ENCODE data around the gene CWC27.

DNA sequence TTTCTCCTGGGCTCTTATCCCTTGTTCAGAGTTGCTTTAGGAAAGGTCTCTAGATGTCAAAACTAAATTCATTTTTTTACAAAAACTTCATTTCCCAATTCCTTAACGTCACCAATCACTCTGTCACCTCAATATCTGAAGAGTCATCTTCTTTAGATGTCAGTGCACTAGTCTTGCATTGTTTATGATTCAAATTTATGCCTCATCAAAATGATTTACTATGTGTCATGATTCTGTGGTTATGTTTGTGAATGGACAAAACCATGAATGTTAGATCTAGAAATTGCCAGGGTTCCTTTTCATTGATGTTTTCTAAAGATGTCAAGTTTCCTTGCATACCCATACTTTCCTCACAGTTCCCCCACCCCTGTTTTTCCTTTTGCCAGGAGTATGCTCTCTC lies 21.5 kb downstream of the CWC27 start:
- TF ChIP-seq, protein P1, sequence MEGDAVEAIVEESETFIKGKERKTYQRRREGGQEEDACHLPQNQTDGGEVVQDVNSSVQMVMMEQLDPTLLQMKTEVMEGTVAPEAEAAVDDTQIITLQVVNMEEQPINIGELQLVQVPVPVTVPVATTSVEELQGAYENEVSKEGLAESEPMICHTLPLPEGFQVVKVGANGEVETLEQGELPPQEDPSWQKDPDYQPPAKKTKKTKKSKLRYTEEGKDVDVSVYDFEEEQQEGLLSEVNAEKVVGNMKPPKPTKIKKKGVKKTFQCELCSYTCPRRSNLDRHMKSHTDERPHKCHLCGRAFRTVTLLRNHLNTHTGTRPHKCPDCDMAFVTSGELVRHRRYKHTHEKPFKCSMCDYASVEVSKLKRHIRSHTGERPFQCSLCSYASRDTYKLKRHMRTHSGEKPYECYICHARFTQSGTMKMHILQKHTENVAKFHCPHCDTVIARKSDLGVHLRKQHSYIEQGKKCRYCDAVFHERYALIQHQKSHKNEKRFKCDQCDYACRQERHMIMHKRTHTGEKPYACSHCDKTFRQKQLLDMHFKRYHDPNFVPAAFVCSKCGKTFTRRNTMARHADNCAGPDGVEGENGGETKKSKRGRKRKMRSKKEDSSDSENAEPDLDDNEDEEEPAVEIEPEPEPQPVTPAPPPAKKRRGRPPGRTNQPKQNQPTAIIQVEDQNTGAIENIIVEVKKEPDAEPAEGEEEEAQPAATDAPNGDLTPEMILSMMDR (conservative IDR thresholded peaks at IDR 0.05; ENCODE audit: low read depth, low read length): no peak
- TF ChIP-seq EZH2 (IDR thresholded peaks at IDR 0.05; ENCODE audit: low read length, unreplicated experiment): no peak

All from PC-3 (cell line).